Measurements from ENCODE around the gene TCTA. TPM values are rescaled to one million over a fixed set of nuclear protein-coding genes. Genes with fewer than 3 reads are reported as not detected.

Gene TCTA, protein sequence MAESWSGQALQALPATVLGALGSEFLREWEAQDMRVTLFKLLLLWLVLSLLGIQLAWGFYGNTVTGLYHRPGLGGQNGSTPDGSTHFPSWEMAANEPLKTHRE
- total RNA-seq: 10 to 100 TPM; 13.2 to 25.3 (median 16.7) TPM
- 10 to 100 TPM; 13.1 to 19.1 TPM for polyA plus RNA-seq
- long read RNA-seq, donor 1, transcript TCTA-201 (3 exons, 2,146 nt): major isoform, 9 of 16 reads
- long read RNA-seq, donor 1, transcript TCTA-204 (2 exons, 800 nt): minor isoform, 5 of 16 reads
- long read RNA-seq, donor 1, partial matches to known transcripts: 2 of 16 reads
- long read RNA-seq, donor 1, other reads (novel, unspliced or antisense): 0 of 16 reads
- long read RNA-seq, donor 2, transcript TCTA-201 (3 exons, 2,146 nt): major isoform, 45 of 58 reads
- long read RNA-seq, donor 2, partial matches to known transcripts: 8 of 58 reads
- long read RNA-seq, donor 2, other reads (novel, unspliced or antisense): 2 of 58 reads
- long read RNA-seq, donor 3, partial matches to known transcripts: 0 of 5 reads
- long read RNA-seq, donor 3, other reads (novel, unspliced or antisense): 3 of 5 reads

DNA sequence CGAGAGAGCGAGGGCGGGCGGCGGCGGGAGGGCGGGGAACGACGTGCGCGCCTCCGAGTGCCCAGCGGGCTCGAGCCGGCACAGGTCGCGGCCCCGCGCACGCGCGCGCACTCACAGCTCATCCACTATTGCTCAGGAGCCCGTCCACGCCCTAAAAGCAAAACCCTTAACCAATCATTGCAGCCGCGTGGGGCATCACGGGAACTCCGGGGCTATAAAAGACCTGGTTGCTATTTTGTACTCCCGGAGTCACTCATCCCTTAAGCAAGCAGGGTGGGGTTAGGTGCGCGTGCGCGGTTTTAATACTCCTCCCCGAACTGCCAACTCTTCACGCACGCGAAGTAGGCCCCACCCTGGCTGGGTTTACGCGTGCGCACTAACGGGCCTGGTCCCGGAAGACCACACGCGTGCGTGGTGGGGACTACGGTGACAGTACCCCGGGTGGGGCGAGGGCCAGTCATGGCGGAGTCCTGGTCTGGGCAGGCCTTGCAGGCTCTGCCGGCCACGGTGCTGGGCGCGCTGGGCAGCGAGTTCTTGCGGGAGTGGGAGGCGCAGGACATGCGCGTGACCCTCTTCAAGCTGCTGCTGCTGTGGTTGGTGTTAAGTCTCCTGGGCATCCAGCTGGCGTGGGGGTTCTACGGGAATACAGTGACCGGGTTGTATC lies at the start of gene TCTA, which contains the start of gene RHOA:
TSS of gene TCTA (plus strand) at position 456 of the 664 bp plus-strand sequence. CDS start at position 460, 4 bp downstream.
TSS of gene RHOA (minus strand) at position 9 of the 664 bp plus-strand sequence. CDS start 36,387 bp downstream, outside the sequence.
- Histone ChIP-seq H3K27ac (peak within 1 kb of the TSS; percentile 91 to 99 (median 98)), H3K4me3 (peak within 1 kb of the TSS; percentile 67 to 99 (median 86)), H3K27me3 (no peaks in the 10 kb centered on the region), H3K36me3 (peaks cover 0 to 27% (median 15%) of the 10 kb centered on the region in 9 donors), H3K4me1 (peaks cover 7 to 79% (median 50%) of the 10 kb centered on the region in 12 donors), H3K9me3 (no peaks in the 10 kb centered on the region)
- intact Hi-C loops (cut with DNase I): loop anchor here in 8 of 10 donors (1.0 to 10.0 kb wide), 9 partner anchors 15 to 247 kb away; partner anchors contain the start of genes GPX1 (in 7 of the 8), USP4 (in 4 of the 8), CCDC71 (in 1 of the 8) and NICN1 (in 1 of the 8)
- 0 to 1% (median 0%) methylated on average over 23 to 62 of the region's 62 CpGs for WGBS, 4 donors
- peak; percentile 95 to 97 (median 96) for ATAC-seq
- TF ChIP-seq POLR2A (IDR thresholded peaks at IDR 0.05): peak; percentile 90 to 96
- TF ChIP-seq, protein P1, sequence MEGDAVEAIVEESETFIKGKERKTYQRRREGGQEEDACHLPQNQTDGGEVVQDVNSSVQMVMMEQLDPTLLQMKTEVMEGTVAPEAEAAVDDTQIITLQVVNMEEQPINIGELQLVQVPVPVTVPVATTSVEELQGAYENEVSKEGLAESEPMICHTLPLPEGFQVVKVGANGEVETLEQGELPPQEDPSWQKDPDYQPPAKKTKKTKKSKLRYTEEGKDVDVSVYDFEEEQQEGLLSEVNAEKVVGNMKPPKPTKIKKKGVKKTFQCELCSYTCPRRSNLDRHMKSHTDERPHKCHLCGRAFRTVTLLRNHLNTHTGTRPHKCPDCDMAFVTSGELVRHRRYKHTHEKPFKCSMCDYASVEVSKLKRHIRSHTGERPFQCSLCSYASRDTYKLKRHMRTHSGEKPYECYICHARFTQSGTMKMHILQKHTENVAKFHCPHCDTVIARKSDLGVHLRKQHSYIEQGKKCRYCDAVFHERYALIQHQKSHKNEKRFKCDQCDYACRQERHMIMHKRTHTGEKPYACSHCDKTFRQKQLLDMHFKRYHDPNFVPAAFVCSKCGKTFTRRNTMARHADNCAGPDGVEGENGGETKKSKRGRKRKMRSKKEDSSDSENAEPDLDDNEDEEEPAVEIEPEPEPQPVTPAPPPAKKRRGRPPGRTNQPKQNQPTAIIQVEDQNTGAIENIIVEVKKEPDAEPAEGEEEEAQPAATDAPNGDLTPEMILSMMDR (IDR thresholded peaks at IDR 0.05): no peak
- peak; percentile 99 to 100 (median 100) for DNase-seq

DNA sequence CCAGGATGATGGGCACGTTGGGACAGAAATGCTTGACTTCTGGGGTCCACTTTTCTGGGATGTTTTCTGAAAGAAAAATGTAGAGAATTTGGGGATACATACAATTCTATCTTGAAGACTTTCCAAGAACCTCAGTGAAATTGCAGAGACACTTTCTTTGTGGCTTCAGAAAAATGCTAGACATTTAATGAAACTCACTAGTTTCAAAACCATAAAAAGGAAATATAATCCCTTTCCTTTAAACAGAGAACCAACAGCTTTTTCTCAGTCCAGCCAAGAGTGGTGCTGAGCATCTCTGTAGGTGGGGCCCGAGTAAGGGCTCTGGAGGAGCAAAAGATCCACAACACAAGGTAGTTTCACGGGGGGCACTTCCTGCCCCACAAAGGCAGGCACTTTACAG lies 49.7 kb upstream of the TCTA start:
- H3K27ac ChIP-seq: no peak overlapping the region
- H3K36me3 ChIP-seq: peaks cover 0 to 90% (median 86%) of the 10 kb centered on the region in 9 donors
- H3K9me3 ChIP-seq: no peaks in the 10 kb centered on the region
- intact Hi-C loops (cut with DNase I): loop anchor here in 2 of 10 donors (5.0 kb wide), 2 partner anchors 35 to 40 kb away; no protein-coding TSS in a partner anchor
- ATAC-seq: no peak
- no peaks in the 10 kb centered on the region for H3K27me3 ChIP-seq
- 76 to 85% (median 83%) methylated on average over 3 of the region's 3 CpGs for WGBS, 4 donors
- peak in 1 of 5 donors; percentile 1 for DNase-seq
- peaks cover 3 to 20% (median 11%) of the 10 kb centered on the region in 12 donors for H3K4me1 ChIP-seq
- no peak overlapping the region for H3K4me3 ChIP-seq
- TF ChIP-seq, protein P1 (IDR thresholded peaks at IDR 0.05): no peak

DNA sequence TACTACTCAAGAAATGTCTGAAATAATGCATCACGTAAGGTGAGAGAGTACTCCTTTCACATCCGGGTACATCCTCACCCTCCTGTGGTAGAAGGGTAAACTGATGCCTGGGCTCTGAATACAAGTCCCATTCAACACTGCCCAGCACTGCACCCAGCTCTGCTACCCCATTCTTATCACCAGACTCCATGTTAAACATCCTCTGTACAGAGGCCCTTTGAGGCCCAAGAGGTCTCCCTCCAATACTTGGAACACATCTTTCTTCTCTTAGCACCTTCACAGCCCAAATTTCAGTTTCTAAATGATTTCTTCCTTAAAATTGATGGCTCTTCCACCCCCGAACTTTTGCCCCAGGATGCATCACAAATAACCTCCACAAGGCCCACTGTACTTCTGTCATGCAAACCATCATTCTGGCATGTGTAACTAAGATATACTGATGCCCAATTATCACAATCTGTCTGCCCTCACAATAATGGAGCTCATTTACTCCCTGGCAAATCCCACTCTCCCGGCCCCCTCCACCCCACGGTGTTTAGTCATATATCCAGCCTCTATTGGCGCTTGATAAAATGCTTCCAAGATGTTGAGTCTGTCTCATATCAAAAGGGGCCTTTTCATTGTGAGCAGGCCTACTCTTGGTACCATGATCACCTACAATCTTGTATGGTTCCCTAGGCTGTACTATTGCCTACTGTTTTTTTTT lies 41.5 kb upstream of the TCTA start:
- Histone ChIP-seq H3K4me1 (peaks cover 0 to 34% (median under 1%) of the 10 kb centered on the region in 12 donors), H3K4me3 (no peak overlapping the region), H3K27me3 (no peaks in the 10 kb centered on the region), H3K27ac (no peak overlapping the region), H3K9me3 (no peaks in the 10 kb centered on the region), H3K36me3 (peaks cover 0 to 100% (median 96%) of the 10 kb centered on the region in 9 donors)
- intact Hi-C loops (cut with DNase I): no loop called here
- TF ChIP-seq, protein P1 (IDR thresholded peaks at IDR 0.05): no peak
- TF ChIP-seq POLR2A (IDR thresholded peaks at IDR 0.05): no peak
- ATAC-seq: no peak
- DNase-seq: no peak
- WGBS, 4 donors: 84 to 91% (median 87%) methylated on average over 6 of the region's 6 CpGs

Measured in heart left ventricle (tissue), 16 donors.